Measurements from ENCODE around the gene SDC3.

Gene SDC3

GRCh38 chr1:30891227-30891552, 17.4 kb downstream of the SDC3 start:
- no peak for DNase-seq (ENCODE audit: low spot score)

DNA sequence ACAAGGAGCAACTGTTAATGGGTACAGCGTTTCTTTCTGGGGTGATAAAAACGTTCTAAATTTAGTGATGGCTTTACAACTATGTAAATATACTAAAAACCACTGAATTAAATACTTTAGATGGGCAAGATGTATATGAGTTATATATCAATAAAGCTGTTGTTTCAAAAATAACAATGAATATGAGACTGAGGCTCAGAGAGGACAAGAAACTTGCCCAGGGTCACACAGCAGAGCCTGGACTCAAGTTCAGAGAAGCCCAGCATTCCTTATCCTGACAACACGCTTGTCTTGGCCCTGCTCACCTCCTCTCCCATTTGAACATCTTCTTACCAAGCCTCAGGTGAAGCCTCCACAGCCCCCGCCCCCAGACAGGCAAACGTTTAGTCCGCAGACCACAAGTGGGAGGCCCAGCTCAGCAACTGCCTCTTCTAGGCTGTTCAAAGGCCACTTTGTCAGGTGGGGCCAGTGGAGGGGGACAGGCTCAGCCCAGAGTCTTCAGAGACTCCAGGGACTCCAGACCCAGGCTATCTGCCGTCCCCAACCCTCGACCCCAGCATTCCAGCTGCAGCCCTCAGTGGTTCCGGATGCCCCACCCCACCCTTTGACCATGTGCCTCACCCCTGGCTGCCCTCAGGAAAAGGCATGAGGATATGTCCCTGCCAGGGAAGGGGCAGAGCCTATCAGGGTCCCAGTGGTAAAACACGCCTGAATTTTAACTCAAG, 17.9 kb downstream of the SDC3 start:
- no peak for DNase-seq (ENCODE audit: low spot score)

DNA sequence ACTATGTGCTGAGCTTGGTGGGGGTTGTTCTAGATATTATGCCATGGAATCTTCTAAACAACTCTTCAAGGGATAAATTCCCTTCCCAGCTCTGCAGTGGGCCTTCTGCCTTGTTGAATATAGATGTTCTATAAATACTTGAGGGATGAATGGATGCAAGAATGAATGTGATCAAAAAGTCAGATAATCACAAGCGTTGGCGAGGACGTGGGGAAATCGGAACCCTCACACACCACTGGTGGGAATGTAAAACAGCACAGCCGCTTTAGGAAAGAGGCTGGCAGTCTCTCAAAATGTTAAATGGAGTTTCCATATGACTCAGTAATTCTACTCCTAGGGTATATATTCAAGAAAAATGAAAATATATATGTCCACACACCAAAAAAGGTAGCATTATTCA, 19.0 kb downstream of the SDC3 start:
- no peak for DNase-seq (ENCODE audit: low spot score)

DNA sequence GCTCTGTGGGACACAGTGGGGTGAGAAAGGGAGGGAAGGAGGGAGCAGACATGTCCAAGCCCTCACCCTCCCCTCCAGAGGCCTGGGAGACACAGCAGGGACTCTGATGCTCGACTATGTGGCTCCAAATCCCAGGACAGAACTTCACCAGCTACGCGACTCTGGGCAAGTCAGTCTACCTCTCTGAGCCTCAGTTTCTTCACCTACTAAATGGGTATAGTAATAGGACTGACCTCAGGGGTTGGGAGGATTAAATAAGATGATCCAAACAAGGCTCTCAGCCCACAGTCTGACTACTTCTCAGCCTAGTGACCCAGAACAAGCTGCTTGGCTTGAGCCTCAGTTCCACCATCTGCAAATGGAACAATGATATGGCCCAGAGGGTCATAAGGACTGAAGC, 19.6 kb downstream of the SDC3 start:
- DNase-seq (ENCODE audit: low spot score): no peak

DNA sequence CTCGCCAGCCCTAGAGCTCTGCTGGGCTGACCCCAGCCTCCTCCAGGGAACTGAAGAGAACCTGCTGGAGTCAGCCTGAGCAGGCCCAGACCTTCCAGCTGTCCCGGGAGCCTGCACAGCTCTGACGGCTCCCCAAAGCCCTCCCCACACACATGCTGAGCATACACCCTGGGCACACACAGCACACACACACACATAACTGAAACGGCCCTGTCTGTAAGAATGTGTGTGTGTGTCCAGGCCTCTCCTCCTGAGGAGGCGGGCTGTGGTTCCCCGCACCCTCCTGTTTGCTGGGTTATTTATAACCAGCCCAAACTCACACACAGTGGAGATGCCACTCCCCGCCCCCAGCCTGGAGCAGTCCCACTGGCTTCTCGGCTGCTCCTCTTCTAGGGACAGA, 20.2 kb downstream of the SDC3 start:
- DNase-seq (ENCODE audit: low spot score): no peak

DNA sequence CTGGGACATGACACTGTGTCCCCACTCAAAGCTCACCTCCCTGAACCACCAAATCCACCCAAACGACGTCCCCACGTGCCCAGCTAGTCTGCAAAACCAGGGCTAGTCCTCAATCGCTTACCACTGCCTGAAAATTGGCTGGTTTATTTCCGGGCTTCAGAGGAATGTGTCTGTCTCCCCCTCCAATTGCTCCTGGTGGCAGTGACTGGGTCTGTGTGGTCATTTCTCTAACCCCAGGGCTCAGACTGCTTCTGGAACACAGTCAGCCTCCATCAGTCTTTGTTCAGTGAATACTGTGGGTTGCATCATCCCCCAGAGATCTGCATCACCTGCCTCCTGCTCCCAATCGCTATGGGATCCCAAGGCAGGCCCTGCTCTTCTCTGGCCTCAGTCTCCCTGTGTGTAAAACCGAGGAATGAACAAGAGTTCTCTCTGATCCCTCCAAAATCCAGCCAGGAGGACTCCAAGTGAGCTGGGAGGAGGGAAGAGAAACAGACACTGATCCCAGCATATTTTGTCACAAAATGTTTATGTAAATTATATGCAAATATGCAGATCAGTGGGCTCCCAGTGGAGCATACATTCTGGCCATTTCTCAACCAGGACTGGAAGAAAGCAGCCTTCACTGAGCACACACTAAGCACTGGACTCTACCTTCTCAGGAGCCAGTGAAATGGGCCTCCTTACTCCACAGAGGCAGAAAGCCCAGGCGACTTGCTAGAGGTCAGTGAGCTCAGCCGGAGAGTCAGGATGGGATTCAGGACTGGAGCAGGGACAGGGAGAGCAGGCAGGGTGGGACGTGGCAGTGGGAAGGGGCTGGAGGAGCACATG, 20.9 kb downstream of the SDC3 start:
- DNase-seq (ENCODE audit: low spot score): no peak

GRCh38 chr1:30886710-30887428, 21.7 kb downstream of the SDC3 start:
- DNase-seq (ENCODE audit: low spot score): no peak

DNA sequence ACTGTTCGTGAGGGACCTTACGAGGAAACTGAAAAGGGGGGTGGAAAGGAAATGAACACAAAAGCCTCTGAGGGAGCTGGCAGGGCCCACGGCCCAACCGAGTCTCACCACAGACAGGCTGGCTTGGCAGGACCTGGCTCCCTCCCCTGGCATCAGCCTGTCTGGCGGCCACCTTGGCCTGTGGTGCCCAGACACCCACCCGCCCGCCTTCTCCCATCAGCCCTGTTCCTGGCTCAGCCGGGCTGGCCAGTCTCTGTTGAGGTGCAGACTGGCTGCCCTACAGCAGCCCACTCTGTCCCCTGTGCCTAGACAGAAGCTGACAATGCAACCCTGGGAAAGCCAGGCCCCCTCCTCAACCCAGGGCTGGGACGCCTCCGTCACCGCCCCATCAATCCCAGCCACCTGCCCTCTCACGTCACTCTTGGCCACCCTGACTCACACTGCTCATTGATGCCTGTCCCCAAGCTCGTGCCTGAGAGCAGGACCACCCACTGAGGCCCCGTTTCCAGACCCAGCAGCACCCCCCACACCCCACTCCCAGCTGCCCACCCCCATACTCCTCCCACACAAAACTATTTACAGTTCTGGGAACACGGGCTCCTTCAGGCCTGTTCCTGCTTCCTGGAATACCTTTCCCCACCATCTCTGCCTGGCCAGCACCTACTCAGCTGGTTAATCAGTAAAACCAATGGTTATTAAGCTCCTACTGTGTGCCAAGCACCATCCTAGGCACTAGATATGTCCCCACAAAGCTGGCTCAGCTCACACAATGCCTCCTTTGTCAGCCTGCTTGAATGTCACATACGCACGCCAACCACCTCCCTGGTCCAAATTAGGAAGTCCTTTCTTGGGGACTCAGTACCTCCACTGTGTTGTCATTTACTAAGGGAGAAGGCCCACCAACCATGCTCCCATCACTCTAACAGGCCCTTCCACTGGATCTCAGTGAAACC, 22.7 kb downstream of the SDC3 start:
- DNase-seq (ENCODE audit: low spot score): no peak

GRCh38 chr1:30884723-30885122, 23.8 kb downstream of the SDC3 start:
- DNase-seq (ENCODE audit: low spot score): no peak

- no peak for DNase-seq (ENCODE audit: low spot score)
Measured at GRCh38 chr1:30883389-30884172, 25.0 kb downstream of the SDC3 start.

GRCh38 chr1:30882678-30883388, 25.7 kb downstream of the SDC3 start:
- DNase-seq (ENCODE audit: low spot score): no peak

DNA sequence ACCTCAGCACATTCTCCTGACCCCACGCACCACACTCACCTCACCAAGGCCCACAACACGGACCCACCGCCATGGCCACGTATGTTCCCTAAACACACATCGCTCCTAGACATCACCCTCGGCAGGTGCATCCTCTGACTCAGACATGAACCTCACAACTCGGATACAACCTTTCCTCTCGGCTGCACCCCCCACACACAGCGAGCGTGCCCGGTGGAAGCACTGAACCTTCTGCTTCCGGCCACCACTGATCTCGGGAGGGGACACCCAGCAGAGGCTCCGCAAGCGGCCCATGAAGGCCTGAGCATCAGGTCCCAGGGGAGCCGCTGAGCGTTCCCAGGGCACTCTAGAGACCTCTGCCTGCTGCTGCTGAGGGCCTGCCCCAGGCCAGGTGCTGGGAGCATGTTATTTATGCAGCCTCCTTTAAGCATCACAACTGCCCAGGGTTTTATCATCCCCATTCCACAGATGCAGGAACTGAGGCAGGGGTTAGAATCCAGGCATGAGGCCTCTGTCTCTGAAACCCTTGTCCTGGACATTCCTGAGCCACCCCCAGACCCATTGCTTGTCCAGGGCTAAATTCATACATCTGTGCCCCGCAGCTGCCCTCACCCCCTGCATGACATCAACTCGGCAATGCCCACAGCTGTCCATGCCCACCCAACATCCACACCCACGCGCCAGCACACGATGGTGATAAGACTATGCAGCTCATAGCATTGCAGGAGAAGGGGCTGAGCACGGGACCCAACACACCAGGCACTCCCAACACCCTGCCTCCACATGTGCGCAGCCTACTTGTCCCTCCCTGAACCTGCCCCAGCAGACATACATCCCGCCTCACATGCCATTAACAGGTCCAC, 27.0 kb downstream of the SDC3 start:
- peak; percentile 35 for DNase-seq (ENCODE audit: low spot score)

- DNase-seq (ENCODE audit: low spot score): no peak
Measured at GRCh38 chr1:30880678-30881318, 27.8 kb downstream of the SDC3 start.

GRCh38 chr1:30879940-30880677, 28.4 kb downstream of the SDC3 start:
- peak; percentile 38 for DNase-seq (ENCODE audit: low spot score)

DNA sequence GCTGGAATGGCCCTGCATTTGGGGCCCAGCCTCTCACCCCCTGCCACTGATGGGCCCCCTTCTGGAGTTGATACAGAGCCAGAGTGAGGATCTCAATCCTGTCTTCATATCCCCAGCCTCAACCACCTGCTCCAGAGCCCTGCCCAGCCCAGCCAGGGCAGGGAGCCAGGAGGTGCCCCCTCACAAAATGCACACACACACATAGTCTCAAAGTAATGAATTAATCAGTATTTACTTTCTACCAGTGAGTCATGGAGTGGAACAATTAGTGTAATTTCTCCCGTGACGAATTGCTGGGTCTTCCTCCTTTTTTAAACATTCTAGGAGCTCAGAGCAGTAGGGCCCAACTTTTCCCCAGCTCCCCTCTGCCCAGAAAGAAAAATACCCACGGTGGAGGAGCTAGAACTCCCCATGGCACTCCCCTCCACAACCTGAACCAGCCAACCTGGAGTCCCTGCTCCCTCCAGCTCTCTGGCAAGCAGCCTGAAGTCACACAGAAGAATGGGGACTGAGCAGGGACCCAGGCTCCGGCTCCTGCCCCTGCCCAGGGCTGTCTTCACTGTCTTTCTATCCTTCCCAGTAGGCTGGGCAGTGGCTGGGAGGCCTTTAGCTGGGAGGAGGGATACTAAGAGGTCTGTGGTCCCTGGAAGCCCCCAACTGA, 29.3 kb downstream of the SDC3 start:
- DNase-seq (ENCODE audit: low spot score): no peak

DNA sequence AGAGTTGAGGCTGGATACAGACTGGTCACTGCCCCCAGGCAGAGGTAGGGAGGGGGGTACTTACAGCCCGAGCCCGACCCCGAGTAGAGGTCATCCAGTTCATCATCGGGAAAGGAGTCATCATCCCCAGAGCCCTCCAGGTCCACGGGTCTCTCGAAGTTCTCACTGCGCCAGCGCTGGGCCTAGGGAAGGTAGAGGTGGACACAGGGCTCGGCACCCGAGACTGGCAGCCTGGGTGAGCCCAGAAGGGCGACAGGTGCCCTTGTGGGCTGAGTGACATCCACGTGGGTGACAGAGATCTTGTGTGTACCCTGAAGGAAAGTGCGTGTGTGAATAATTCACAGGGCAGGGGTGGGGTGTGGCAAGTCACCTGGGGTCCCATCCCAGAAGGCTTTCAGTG, 30.0 kb downstream of the SDC3 start:
- no peak for DNase-seq (ENCODE audit: low spot score)

GRCh38 chr1:30878016-30878415, 30.5 kb downstream of the SDC3 start:
- no peak for DNase-seq (ENCODE audit: low spot score)
